KBM-7 (cell line): ENCODE data around the gene FSIP2.

Source experiments
- DNase-seq: peaks from one replicate; pipeline ENCODE4 v3.0.0-alpha.2; 2015
- in situ Hi-C: fragments of 300-500 bp; cut with MboI; formaldehyde crosslinking; loops from 2 replicates; pipeline ENCODE4 v1.14.3; 2020; ENCODE audit warnings: low sequenced_read_pairs, low pct_unique_long_range_greater_than_20kb, mixed read lengths

Gene FSIP2

DNA sequence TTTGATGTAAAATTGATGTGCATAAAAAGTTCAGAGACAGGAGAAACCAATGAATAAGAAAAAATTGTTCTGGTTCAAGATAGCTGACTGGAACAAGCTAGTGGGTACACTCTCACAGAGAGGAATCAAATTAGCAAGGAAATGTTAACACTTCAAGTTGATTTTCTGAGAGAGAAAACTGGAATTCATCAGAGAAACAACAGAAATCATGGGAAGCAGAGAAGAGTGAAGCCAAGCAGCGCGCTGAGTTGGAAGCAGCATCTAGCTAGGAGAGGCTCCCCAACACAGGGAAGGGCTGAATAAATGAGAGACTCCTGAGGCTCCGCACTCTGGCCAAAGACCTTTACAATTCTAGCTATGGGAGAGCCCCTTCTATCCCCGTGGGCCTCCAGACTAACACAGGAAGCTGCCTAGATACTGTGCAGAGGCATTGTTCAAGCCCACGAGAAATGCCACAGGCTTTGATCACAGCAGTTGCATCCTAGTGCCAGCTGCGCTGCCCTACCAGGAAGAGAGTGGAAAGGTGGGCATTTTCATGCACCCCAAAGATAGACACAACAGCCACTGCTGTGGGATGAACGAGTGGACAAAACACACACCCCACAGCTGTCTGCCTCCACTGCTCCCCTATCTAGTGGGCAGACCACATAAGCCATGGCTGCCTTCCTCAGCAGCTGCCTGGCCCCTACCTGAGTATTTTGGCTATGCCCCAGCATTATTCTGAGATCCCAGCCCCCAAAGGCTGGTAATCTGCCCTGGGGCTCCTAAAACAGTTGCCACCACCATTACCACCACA, 136.7 kb downstream of the FSIP2 start:
- no peak for DNase-seq
- in situ Hi-C loops: no loop called here

DNA sequence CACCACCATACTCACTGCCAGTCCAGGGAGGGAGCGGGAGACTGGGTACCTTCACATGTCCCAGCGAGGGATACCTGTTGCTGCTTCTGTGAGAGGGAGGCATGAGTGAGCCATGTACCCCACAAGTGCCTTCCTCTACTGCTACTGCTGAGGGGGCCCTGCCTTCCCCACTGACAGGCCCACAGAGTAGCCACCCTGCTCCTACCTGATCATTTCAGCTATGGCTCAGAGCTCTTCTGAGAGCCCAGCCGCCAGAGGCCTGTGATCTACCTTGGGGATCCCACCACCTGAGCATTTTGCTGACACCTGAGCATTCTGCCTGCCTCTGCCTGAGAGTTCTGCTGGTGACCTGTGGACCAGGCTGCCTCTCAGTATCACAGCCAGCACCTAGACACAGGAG, 137.6 kb downstream of the FSIP2 start:
- in situ Hi-C loops: no loop called here
- no peak for DNase-seq

DNA sequence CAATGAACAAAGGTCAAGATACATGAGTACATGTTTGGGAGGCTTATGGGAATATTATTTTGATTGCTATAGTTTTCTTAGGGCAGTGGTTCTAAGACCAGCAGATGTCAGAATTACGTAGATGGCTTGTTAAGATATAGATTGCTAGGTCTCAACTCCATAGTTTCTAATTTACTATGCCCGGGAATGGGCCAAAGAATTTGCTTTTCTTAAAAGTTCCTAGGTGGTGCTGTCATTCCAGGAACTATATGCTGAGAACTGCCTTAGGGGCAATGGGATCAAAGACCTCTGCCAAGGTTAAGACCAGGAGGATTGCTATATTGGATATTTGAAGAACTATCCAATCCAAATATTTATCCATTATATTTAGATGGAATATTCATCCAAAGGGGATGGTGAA, 141.8 kb downstream of the FSIP2 start:
- in situ Hi-C loops: no loop called here
- no peak for DNase-seq
